22Rv1 (cell line): Measurements from ENCODE around the gene SLC9B1.

ENCODE experiments used
- CTCF ChIP-seq: fragments of 450-650 bp; IDR thresholded peaks from 2 replicates; pipeline ENCODE4 v1.5.1; 2017; ENCODE audit warnings: mild to moderate bottlenecking
- ZFX ChIP-seq: fragments of 450-650 bp; IDR thresholded peaks from 2 replicates; pipeline ENCODE4 v1.6.1; 2017; ENCODE audit warnings: antibody characterized with exemption, borderline replicate concordance

- TF ChIP-seq CTCF (no peak), ZFX (no peak)
These were observed 7.4 kb downstream of the SLC9B1 start for GRCh38 chr4:103012060-103012459.
